Thyroid gland (tissue), 4 donors: Measurements from ENCODE around the gene TBC1D22A.

Experiments
- CTCF ChIP-seq, 6 experiments: fragments of 200-600 bp in 3 of 6; fragments of 450-650 bp in 3 of 6; sonication (generic) in 3 of 6; IDR thresholded peaks; one replicate each; pipeline ENCODE4 v1.5.1; 2016 to 2019; ENCODE audit warnings: antibody characterized with exemption in 6 of 6, mild to moderate bottlenecking in 2 of 6, inconsistent platforms in 1 of 6, moderate library complexity in 1 of 6
- POLR2A ChIP-seq, 2 donors: fragments of 450-650 bp; IDR thresholded peaks; one replicate each; pipeline ENCODE4 v1.6.1; 2017; ENCODE audit warnings: antibody characterized with exemption in 2 of 2, mild to moderate bottlenecking in 2 of 2, moderate library complexity in 1 of 2

- TF ChIP-seq CTCF (IDR thresholded peaks at IDR 0.05) (no peak), POLR2A (IDR thresholded peaks at IDR 0.05) (peak in 1 of 2 donors; percentile 26)
Observed at GRCh38 chr22:47102648-47103047, 340.2 kb downstream of the TBC1D22A start.
